ENCODE data around the gene PRSS57. TPM values are rescaled to one million over a fixed set of nuclear protein-coding genes. Genes with fewer than 3 reads are reported as not detected.

The PRSS57 gene
- total and polyA plus RNA-seq, 2 of the 4 experiments (the other 2 are of a cell fraction), result not detected

- Histone ChIP-seq H4K20me1 (ENCODE audit: insufficient read depth, low read length) (no peaks in the 10 kb centered on the region), H3K27ac (ENCODE audit: insufficient read depth, low read length) (no peak overlapping the region), H4K8ac (ENCODE audit: low read depth in 2 of 2, low read length in 2 of 2) (no peak overlapping the region), H4K5ac (ENCODE audit: low read depth, low read length) (no peak overlapping the region), H2BK120ac (ENCODE audit: low read depth, low read length) (no peak overlapping the region), H2BK5ac (ENCODE audit: low read depth, low read length, poor library complexity, severe bottlenecking) (no peak overlapping the region), H3K27me3 (ENCODE audit: control insufficient read depth, insufficient read depth, low read length) (no peaks in the 10 kb centered on the region), H3K36me3 (ENCODE audit: control insufficient read depth, insufficient read depth, low read length) (peaks cover 6% of the 10 kb centered on the region; the same call in 1 of the 2 replicates), H3K9ac (ENCODE audit: low read depth, low read length) (no peak overlapping the region), H2AFZ (replicated peaks; ENCODE audit: low read length, poor library complexity) (no peak overlapping the region), H3K4me1 (ENCODE audit: control insufficient read depth, insufficient read depth, low read length) (no peaks in the 10 kb centered on the region), H3K9me3 (ENCODE audit: control insufficient read depth, insufficient read depth, low read length) (peaks cover 21% of the 10 kb centered on the region), H3K79me1 (ENCODE audit: low read depth in 1 of 2, low read length in 2 of 2) (no peaks in the 10 kb centered on the region), H3K9me1 (ENCODE audit: insufficient read depth, low read length) (no peaks in the 10 kb centered on the region), H4K91ac (ENCODE audit: insufficient read depth, low read depth, low read length) (no peak overlapping the region), H3K4ac (ENCODE audit: low read depth, low read length) (no peak overlapping the region), H3K4me3 (ENCODE audit: insufficient read depth, low read depth, low read length) (no peak overlapping the region), H2AK5ac (ENCODE audit: low read depth, low read length) (no peak overlapping the region), H2BK15ac (ENCODE audit: low read depth, low read length) (no peak overlapping the region), H3K14ac (replicated peaks; ENCODE audit: low read depth, low read length) (no peak overlapping the region), H2AK9ac (replicated peaks; ENCODE audit: low read depth, low read length, poor library complexity) (no peak overlapping the region), H3K23ac (ENCODE audit: low read depth, low read length) (no peak overlapping the region), H3K4me2 (ENCODE audit: low read depth, low read length) (no peak overlapping the region), H3K56ac (ENCODE audit: extremely low read depth, insufficient read depth, low read length) (no peak overlapping the region), H2BK20ac (ENCODE audit: low read depth, low read length) (no peak overlapping the region), H3K18ac (ENCODE audit: low read depth, low read length) (no peak overlapping the region)
- ATAC-seq (ENCODE audit: low read depth), result no peak
- CTCF ChIA-PET, result no interaction called here
- no peak for DNase-seq
- POLR2A ChIA-PET (ENCODE audit: unreplicated experiment), result no interaction called here
- TF ChIP-seq CEBPB (IDR thresholded peaks at IDR 0.05; ENCODE audit: low read depth, low read length) (no peak), POLR2A (IDR thresholded peaks at IDR 0.05; ENCODE audit: low read depth, low read length) (no peak), MXI1 (IDR thresholded peaks at IDR 0.05; ENCODE audit: borderline replicate concordance, low read depth, low read length) (no peak), SMC3 (IDR thresholded peaks at IDR 0.05; ENCODE audit: low read depth, low read length) (no peak), ELK1 (IDR thresholded peaks at IDR 0.05; ENCODE audit: borderline replicate concordance, low read depth, low read length) (no peak), BHLHE40 (IDR thresholded peaks at IDR 0.05; ENCODE audit: low read depth, low read length) (no peak), RAD21 (IDR thresholded peaks at IDR 0.05; ENCODE audit: low read length) (no peak), MAZ (IDR thresholded peaks at IDR 0.05; ENCODE audit: borderline replicate concordance, low read depth, low read length) (no peak), CHD1 (IDR thresholded peaks at IDR 0.05; ENCODE audit: low read depth, low read length) (no peak), RCOR1 (IDR thresholded peaks at IDR 0.05; ENCODE audit: insufficient replicate concordance, low read length) (no peak), CTCF (conservative IDR thresholded peaks at IDR 0.05; ENCODE audit: low read depth, low read length) (no peak), RFX5 (IDR thresholded peaks at IDR 0.05; ENCODE audit: low read depth, low read length) (no peak), NFE2L2 (IDR thresholded peaks at IDR 0.05; ENCODE audit: low read depth, low read length) (no peak), USF2 (IDR thresholded peaks at IDR 0.05; ENCODE audit: low read depth, low read length) (no peak), MAFK (IDR thresholded peaks at IDR 0.05; ENCODE audit: low read depth, low read length) (no peak), FOS (IDR thresholded peaks at IDR 0.05; ENCODE audit: low read depth, low read length) (no peak)
- intact Hi-C loops (cut with micrococcal nuclease) (no loop called here), dilution Hi-C loops (cut with HindIII; ENCODE audit: low sequenced_read_pairs, unreplicated experiment) (no loop called here), in situ Hi-C loops (cut with MboI; ENCODE audit: low sequenced_read_pairs) (no loop called here)
- BruUV-seq (replicated peaks), result no TSS peak
- WGBS, 2 experiments (ENCODE audit: extremely low coverage in 2 of 2, insufficient read length in 1 of 2), result 92% methylated on average over 2 of the region's 19 CpGs; no CpG with 5 or more reads in 1 of the 2 experiments
Observed at GRCh38 chr19:741506-742131, 46.4 kb upstream of the PRSS57 start.

All from IMR-90 (cell line).